ENCODE results near the gene HTR6. TPM values are rescaled to one million over a fixed set of nuclear protein-coding genes. Genes with fewer than 3 reads are reported as not detected.

Gene HTR6
- total RNA-seq, 1 experiment from 2014 or later: not detected

DNA sequence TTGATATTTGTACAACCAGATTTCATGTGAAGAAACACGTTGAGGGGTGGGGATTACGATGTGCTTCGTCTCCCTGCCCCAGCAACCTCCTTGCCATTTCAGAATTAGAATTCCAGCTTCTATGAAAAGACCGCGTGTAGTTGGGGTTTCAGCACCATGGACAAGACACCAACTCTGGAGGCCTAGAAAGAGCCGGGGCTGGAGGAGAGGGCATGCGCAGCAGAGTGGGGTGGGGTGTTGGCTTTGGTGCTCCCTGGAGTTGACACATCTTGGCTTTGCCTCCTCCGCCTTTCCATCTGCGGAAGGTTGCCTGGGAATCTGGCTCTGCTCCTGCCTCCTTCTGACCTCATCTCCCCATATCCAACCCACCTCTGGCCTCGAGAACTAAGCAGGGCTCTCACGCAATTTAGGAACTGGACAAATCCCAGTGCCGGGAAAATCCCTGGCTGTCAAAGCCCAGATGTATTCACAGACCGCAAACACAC is 11.8 kb downstream of the HTR6 start:
- in situ Hi-C loops (cut with HindIII; ENCODE audit: low pct_unique_long_range_greater_than_20kb, low sequenced_read_pairs): no loop called here
- DNase-seq (ENCODE audit: low read depth): peak; percentile 57

- DNase-seq (ENCODE audit: low read depth): no peak
- in situ Hi-C loops (cut with HindIII; ENCODE audit: low pct_unique_long_range_greater_than_20kb, low sequenced_read_pairs): no loop called here
Measured at GRCh38 chr1:19678493-19678892, 13.8 kb downstream of the HTR6 start.

DNA sequence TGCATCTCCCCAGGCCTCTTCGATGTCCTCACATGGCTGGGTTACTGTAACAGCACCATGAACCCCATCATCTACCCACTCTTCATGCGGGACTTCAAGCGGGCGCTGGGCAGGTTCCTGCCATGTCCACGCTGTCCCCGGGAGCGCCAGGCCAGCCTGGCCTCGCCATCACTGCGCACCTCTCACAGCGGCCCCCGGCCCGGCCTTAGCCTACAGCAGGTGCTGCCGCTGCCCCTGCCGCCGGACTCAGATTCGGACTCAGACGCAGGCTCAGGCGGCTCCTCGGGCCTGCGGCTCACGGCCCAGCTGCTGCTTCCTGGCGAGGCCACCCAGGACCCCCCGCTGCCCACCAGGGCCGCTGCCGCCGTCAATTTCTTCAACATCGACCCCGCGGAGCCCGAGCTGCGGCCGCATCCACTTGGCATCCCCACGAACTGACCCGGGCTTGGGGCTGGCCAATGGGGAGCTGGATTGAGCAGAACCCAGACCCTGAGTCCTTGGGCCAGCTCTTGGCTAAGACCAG is 14.3 kb downstream of the HTR6 start:
- in situ Hi-C loops (cut with HindIII; ENCODE audit: low pct_unique_long_range_greater_than_20kb, low sequenced_read_pairs): no loop called here
- no peak for DNase-seq (ENCODE audit: low read depth)

DNA sequence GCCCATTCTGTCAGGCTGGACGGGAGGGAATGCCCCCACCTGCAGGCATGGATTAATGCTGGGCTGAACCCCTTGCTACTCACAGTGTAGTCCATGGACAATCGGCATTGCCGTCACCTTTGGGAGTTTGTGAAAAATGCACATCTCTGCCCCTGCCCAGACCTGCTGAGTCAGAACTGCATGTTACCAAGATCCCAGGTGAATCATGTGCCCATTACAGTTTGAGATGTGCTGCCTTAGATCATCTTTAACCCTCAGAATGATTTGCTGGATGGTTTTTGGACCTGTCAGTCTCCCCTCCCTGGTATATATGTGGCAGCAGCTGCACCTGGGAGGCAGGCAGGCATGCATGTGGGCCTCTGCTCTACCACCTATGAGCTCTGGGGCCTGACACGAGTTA is 15.0 kb downstream of the HTR6 start:
- DNase-seq (ENCODE audit: low read depth): no peak
- in situ Hi-C loops (cut with HindIII; ENCODE audit: low pct_unique_long_range_greater_than_20kb, low sequenced_read_pairs): no loop called here

GRCh38 chr1:19680644-19681043 is 16.0 kb downstream of the HTR6 start:
- in situ Hi-C loops (cut with HindIII; ENCODE audit: low pct_unique_long_range_greater_than_20kb, low sequenced_read_pairs): no loop called here
- DNase-seq (ENCODE audit: low read depth): no peak

- in situ Hi-C loops (cut with HindIII; ENCODE audit: low pct_unique_long_range_greater_than_20kb, low sequenced_read_pairs): no loop called here
- DNase-seq (ENCODE audit: low read depth): no peak
Measured at GRCh38 chr1:19682257-19682656, 17.6 kb downstream of the HTR6 start.

DNA sequence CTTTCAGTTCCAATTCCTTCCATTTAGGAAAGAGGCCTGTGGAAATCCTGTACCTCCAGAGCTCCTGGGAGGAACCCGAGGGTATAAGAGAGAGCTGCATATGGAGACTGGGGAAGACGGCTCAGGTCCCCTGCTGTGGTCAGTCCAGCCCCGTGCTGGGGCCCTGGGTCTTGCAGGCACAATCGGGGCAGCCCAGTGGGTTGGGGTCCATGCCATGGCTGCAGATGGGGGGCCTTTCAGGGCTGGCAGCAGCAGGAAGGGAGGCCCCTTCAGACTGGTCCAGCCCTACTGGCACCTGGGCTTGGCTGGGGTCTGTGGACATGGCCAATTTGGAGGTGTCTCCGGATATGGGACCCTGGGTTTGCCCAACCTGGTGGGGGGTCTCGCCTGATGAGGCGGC is 18.2 kb downstream of the HTR6 start:
- in situ Hi-C loops (cut with HindIII; ENCODE audit: low pct_unique_long_range_greater_than_20kb, low sequenced_read_pairs): no loop called here
- no peak for DNase-seq (ENCODE audit: low read depth)

- in situ Hi-C loops (cut with HindIII; ENCODE audit: low pct_unique_long_range_greater_than_20kb, low sequenced_read_pairs): no loop called here
- DNase-seq (ENCODE audit: low read depth): no peak
Measured at GRCh38 chr1:19683351-19683750, 18.7 kb downstream of the HTR6 start.

GRCh38 chr1:19684677-19685076 is 20.0 kb downstream of the HTR6 start:
- in situ Hi-C loops (cut with HindIII; ENCODE audit: low pct_unique_long_range_greater_than_20kb, low sequenced_read_pairs): no loop called here
- DNase-seq (ENCODE audit: low read depth): no peak

DNA sequence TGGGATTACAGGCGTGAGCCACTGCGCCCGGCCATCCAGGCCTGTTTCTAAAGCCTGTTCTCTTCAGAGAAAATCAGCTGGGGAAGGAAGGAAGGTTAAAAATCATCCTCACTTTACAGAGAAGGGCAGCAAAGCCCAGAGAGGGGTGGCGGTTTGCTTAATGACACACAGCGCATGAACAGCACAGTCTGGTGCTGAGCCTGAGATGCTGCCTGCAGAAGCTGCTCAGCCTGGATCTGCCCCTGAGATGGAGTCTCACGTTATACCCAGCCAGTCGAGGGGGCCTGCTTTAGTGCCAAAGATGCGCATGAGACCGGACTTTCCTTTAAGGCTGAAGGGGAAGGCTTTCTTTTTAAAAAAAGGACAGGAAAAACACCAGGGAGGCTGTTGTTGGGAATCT is 21.3 kb downstream of the HTR6 start:
- DNase-seq (ENCODE audit: low read depth): no peak
- in situ Hi-C loops (cut with HindIII; ENCODE audit: low pct_unique_long_range_greater_than_20kb, low sequenced_read_pairs): no loop called here

DNA sequence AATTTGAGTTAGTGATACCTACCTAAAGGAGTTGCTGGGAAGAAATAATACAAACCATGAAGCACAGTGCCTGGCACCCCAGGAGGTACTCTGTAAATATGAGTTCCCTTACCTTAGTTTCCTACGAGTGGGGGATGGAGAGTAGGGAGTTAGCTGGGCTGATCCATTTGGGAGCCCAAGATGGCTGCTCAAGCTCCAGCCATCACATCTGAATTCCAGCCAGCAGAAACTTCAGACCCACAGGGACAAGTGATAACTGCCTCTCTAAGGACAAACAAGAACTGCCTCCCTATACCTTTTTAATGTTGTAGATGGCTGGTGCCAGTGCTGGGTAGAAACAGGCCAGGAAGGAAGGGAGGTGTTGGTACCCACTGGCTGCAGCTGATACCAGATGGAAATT is 22.7 kb downstream of the HTR6 start:
- in situ Hi-C loops (cut with HindIII; ENCODE audit: low pct_unique_long_range_greater_than_20kb, low sequenced_read_pairs): no loop called here

DNA sequence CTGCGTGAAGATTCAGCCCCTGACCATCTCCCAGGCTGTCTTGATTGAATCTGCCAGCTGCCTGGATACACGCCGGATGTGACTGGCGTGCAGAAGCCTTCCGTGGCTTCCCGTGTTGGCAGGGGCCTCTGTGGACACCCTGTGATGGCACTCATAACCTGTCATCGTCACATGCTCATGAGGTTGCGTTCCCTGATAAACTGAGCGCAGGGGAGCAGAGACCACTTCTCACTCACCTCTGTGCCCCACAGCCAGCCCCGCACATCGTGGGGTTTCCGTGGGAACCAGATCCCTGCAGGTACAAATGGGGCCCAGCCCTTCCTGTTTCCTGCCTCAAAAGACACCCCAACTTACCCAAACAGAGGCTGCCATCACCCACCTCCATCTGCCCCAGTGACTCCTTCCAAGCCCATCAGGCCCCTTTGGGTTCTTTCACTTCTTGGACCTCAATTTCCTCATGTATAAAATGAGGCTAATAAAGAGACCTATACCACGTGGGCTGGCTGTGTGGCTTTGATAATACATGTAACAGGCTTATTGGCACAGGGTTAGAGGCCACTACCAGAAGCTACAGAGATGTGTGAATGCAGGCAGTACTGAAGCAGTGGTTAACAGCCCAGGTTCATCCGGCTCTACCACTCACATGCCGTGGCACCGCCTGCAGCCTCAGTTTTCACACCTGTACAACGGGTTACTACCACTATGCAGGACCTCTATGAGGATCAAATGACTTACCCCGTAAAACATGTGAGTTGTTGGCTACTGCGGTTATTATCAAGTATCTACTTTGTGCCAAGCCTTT is 23.6 kb downstream of the HTR6 start:
- DNase-seq (ENCODE audit: low read depth): no peak
- in situ Hi-C loops (cut with HindIII; ENCODE audit: low pct_unique_long_range_greater_than_20kb, low sequenced_read_pairs): no loop called here

More for the DNA sequence above, 22.7 kb downstream of the HTR6 start:
- no peak for DNase-seq (ENCODE audit: low read depth)

DNA sequence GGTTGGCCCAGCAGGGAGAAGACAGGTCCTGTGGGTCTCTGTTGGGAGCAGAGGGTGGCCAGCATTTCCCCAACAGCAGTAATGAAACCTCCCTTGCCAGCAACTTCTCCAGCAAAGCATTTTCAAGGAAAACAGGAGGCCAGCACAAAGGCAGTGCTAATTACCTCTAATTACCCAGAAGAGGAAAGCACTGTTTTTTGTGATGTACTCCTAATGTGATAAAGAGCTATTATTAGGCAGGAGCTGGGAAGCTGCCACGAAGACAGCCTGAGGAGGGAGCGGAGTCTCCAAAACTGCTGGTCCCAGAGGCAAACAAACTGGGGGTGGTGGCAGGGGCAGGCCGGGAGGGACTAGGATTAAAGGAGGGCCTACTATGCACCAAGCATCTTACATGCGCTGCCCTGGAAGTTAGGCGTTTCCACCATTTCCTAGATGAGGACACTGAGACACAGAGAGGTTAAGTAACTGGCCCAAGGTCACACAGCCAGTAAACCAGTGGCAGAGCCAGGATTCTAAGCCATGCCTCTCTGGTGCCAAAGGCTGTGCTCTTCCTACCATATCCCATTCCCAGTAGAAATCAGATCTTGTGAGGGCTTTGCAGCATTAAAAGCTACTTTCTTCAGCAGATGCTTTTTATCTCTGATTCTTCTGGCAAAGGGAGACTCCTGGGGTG is 24.5 kb downstream of the HTR6 start:
- in situ Hi-C loops (cut with HindIII; ENCODE audit: low pct_unique_long_range_greater_than_20kb, low sequenced_read_pairs): no loop called here
- DNase-seq (ENCODE audit: low read depth): no peak

GRCh38 chr1:19689856-19690255 is 25.2 kb downstream of the HTR6 start:
- no peak for DNase-seq (ENCODE audit: low read depth)
- in situ Hi-C loops (cut with HindIII; ENCODE audit: low pct_unique_long_range_greater_than_20kb, low sequenced_read_pairs): no loop called here

DNA sequence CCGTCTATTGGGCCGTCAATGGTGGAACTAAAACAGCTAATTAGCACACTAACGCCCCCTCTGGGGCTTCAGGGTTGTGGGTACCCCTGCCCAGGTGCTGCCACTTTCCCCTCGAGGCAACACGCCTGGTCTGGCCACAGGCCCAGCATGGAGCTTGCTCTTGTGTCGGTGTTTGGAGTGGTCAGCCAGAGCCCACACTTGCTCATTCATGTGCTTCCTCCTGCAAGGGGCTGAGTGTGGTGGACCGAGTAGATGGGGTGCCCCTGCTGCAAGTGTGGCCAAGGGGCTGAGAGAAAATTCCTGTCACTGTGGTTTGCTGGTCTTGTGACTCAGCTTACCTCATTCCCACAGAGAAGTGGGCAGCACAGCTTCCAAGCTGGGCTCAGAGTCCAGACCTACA is 25.7 kb downstream of the HTR6 start:
- in situ Hi-C loops (cut with HindIII; ENCODE audit: low pct_unique_long_range_greater_than_20kb, low sequenced_read_pairs): no loop called here
- DNase-seq (ENCODE audit: low read depth): no peak

DNA sequence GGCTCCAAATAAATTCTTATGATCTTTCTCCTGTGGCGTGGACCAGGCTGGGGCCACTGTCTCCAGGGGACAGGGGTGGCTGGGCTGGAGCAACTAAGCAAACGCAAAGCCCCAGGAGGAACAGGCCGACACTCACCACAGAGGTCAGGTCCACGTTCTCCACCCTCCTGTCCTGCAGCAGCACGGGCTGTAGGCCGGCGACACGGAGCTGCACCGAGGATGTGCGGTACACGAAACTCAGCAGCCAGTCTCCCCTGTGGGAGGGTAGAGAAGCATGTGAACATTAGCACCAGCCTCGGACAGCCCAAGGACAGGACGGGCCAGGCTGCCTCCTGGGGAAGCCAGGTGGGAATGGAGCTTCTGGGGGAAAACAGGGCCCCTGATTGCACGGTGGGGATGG is 29.6 kb downstream of the HTR6 start:
- in situ Hi-C loops (cut with HindIII; ENCODE audit: low pct_unique_long_range_greater_than_20kb, low sequenced_read_pairs): no loop called here
- no peak for DNase-seq (ENCODE audit: low read depth)

GRCh38 chr1:19695772-19696171 is 31.1 kb downstream of the HTR6 start:
- in situ Hi-C loops (cut with HindIII; ENCODE audit: low pct_unique_long_range_greater_than_20kb, low sequenced_read_pairs): no loop called here
- no peak for DNase-seq (ENCODE audit: low read depth)

- no peak for DNase-seq (ENCODE audit: low read depth)
- in situ Hi-C loops (cut with HindIII; ENCODE audit: low pct_unique_long_range_greater_than_20kb, low sequenced_read_pairs): no loop called here
Measured at GRCh38 chr1:19696820-19697219, 32.1 kb downstream of the HTR6 start.

DNA sequence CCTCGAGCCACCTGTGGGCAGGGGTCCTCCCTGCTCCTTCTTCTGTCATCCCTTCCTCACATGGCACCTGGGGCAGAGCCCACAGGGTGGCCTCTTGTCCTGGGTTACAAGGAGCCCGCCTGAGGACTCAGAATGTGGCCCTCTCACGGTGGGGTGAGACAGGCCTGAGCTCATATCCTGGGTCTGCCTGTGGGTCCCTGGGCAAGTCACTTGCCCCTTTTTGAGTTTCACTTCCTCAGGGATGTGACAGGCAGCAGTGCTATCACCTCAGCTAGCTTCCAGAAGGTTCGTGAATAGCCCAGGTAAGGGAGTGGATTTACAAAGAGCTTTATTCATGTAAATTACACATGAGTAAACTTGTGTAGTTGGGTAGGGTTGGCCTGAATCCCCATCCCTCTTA is 33.5 kb downstream of the HTR6 start:
- DNase-seq (ENCODE audit: low read depth): no peak
- in situ Hi-C loops (cut with HindIII; ENCODE audit: low pct_unique_long_range_greater_than_20kb, low sequenced_read_pairs): no loop called here

Measured in Caki2 (cell line).